ENCODE data around the gene DCP1A. TPM values are rescaled to one million over a fixed set of nuclear protein-coding genes. Genes with fewer than 3 reads are reported as not detected.

Gene DCP1A
- total and polyA plus RNA-seq, 2 of the 13 experiments (the other 11 are each of a cell fraction or from before 2014, with no cell fraction given), result 14.2 to 41.2 TPM

DNA sequence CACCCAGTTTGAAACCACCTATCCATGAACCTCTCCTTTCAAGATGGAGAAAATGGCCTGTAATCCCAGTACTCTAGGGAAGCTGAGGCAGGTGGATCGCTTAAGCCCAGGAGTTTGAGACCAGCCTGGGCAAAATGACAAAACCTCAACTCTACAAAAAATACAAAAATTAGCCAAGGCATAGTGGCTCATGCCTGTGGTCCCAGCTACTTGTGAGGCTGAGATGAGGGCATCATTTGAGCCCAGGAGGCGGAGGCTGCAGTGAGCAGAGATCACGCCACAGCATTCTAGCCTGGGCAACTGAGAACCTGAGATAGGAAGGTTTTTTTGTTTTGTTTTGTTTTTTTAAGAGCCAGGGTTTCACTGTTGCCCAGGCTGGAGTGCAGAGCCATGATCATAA lies 96.9 kb downstream of the DCP1A start:
- no peak overlapping the region for H3K4me3 ChIP-seq (replicated peaks in 1 of 3; ENCODE audit: insufficient read depth in 1 of 3, low read depth in 2 of 3, low read length in 3 of 3)
- H3K4me2 ChIP-seq (ENCODE audit: low read depth, low read length), result no peak overlapping the region; the same call in 1 of the 2 replicates
- ChIA-PET POLR2A (interaction anchor here (0.7 kb wide), 1 partner anchor 97 kb away, joined by 3 read pairs; no protein-coding TSS in a partner anchor), CTCF (ENCODE audit: low intra/inter-chr PET ratio, low total read pairs) (no interaction called here)
- DNase-seq (ENCODE audit: low spot score) (no peak), ATAC-seq (no peak), FAIRE-seq (no peak)
- peaks cover 78% of the 10 kb centered on the region for H4K20me1 ChIP-seq (ENCODE audit: insufficient read depth, low read length)
- in situ Hi-C loops (cut with HindIII; ENCODE audit: extremely low pct_ligation_motif_present, low pct_unique_long_range_greater_than_20kb), result no loop called here
- 94% methylated on average over 3 of the region's 3 CpGs for WGBS (ENCODE audit: low lambda C conversion rate)
- H3K27me3 ChIP-seq (ENCODE audit: control insufficient read depth in 1 of 2, insufficient read depth in 2 of 2, low read length in 2 of 2), result no peaks in the 10 kb centered on the region; a peak in 1 of 5 replicates
- H3K9ac ChIP-seq (ENCODE audit: insufficient read depth, low read depth, low read length), result no peak overlapping the region
- H3K4me1 ChIP-seq (ENCODE audit: insufficient read depth, low read length), result peaks cover 57% of the 10 kb centered on the region
- no peak overlapping the region for H2AFZ ChIP-seq (ENCODE audit: low read length)
- intact Hi-C loops (cut with micrococcal nuclease; ENCODE audit: unreplicated experiment), result no loop called here
- H3K9me3 ChIP-seq (ENCODE audit: low read length), result no peaks in the 10 kb centered on the region
- H3K27ac ChIP-seq (ENCODE audit: extremely low read length, insufficient read depth, low read length), result no peak overlapping the region
- TF ChIP-seq HIVEP1 (CRISPR knock-in tag; IDR thresholded peaks at IDR 0.05), result no peak
- no peak for TF ChIP-seq MAFF (IDR thresholded peaks at IDR 0.05; ENCODE audit: low read depth, low read length)
- no peak for TF ChIP-seq PRPF4 (IDR thresholded peaks at IDR 0.05; ENCODE audit: low read depth, low read length, poor library complexity, severe bottlenecking)
- TF ChIP-seq, protein P1, sequence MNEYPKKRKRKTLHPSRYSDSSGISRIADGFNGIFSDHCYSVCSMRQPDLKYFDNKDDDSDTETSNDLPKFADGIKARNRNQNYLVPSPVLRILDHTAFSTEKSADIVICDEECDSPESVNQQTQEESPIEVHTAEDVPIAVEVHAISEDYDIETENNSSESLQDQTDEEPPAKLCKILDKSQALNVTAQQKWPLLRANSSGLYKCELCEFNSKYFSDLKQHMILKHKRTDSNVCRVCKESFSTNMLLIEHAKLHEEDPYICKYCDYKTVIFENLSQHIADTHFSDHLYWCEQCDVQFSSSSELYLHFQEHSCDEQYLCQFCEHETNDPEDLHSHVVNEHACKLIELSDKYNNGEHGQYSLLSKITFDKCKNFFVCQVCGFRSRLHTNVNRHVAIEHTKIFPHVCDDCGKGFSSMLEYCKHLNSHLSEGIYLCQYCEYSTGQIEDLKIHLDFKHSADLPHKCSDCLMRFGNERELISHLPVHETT (CRISPR knock-in tag; conservative IDR thresholded peaks at IDR 0.05), result no peak
- TF ChIP-seq, protein P2, sequence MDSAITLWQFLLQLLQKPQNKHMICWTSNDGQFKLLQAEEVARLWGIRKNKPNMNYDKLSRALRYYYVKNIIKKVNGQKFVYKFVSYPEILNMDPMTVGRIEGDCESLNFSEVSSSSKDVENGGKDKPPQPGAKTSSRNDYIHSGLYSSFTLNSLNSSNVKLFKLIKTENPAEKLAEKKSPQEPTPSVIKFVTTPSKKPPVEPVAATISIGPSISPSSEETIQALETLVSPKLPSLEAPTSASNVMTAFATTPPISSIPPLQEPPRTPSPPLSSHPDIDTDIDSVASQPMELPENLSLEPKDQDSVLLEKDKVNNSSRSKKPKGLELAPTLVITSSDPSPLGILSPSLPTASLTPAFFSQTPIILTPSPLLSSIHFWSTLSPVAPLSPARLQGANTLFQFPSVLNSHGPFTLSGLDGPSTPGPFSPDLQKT (CRISPR knock-in tag; IDR thresholded peaks at IDR 0.05; ENCODE audit: borderline replicate concordance), result no peak
- no peak for TF ChIP-seq CCAR2 (optimal IDR thresholded peaks at IDR 0.05; ENCODE audit: low read depth, low read length)
- TF ChIP-seq ZNF496 (CRISPR knock-in tag; IDR thresholded peaks at IDR 0.05; ENCODE audit: insufficient replicate concordance), result no peak
- TF ChIP-seq KMT2A (CRISPR knock-in tag; IDR thresholded peaks at IDR 0.05), result no peak
- no peak for TF ChIP-seq ZNF451 (CRISPR knock-in tag; IDR thresholded peaks at IDR 0.05)
- TF ChIP-seq, protein P3, sequence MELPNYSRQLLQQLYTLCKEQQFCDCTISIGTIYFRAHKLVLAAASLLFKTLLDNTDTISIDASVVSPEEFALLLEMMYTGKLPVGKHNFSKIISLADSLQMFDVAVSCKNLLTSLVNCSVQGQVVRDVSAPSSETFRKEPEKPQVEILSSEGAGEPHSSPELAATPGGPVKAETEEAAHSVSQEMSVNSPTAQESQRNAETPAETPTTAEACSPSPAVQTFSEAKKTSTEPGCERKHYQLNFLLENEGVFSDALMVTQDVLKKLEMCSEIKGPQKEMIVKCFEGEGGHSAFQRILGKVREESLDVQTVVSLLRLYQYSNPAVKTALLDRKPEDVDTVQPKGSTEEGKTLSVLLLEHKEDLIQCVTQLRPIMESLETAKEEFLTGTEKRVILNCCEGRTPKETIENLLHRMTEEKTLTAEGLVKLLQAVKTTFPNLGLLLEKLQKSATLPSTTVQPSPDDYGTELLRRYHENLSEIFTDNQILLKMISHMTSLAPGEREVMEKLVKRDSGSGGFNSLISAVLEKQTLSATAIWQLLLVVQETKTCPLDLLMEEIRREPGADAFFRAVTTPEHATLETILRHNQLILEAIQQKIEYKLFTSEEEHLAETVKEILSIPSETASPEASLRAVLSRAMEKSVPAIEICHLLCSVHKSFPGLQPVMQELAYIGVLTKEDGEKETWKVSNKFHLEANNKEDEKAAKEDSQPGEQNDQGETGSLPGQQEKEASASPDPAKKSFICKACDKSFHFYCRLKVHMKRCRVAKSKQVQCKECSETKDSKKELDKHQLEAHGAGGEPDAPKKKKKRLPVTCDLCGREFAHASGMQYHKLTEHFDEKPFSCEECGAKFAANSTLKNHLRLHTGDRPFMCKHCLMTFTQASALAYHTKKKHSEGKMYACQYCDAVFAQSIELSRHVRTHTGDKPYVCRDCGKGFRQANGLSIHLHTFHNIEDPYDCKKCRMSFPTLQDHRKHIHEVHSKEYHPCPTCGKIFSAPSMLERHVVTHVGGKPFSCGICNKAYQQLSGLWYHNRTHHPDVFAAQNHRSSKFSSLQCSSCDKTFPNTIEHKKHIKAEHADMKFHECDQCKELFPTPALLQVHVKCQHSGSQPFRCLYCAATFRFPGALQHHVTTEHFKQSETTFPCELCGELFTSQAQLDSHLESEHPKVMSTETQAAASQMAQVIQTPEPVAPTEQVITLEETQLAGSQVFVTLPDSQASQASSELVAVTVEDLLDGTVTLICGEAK (IDR thresholded peaks at IDR 0.05), result no peak
- TF ChIP-seq, protein P3 (CRISPR knock-in tag; IDR thresholded peaks at IDR 0.05), result no peak
- no peak for TF ChIP-seq ZNF563 (CRISPR knock-in tag; IDR thresholded peaks at IDR 0.05)
- no TSS peak for BruUV-seq (replicated peaks)
- H3K79me2 ChIP-seq (ENCODE audit: insufficient read depth, low read length), result peaks cover 93% of the 10 kb centered on the region
- H3K36me3 ChIP-seq (replicated peaks in 1 of 2; ENCODE audit: control insufficient read depth in 1 of 2, insufficient read depth in 2 of 2, low read length in 2 of 2), result peaks cover 0 to 1% of the 10 kb centered on the region in 2 experiments; a peak in 2 of 5 replicates
